DMS79 (cell line): ENCODE results near the gene SLC27A6.
"Not testable (repeated sequence)": the region's sequence is repeated elsewhere in the genome, so short reads cannot be mapped to it uniquely, and the experiment has no call there.

Experiments used
- DNase-seq: peaks from one replicate; lab custom pipeline; 2025; lab: John Stamatoyannopoulos, UW

Gene SLC27A6

GRCh38 chr5:129001841-129002526 lies 36.7 kb downstream of the SLC27A6 start:
- DNase-seq = no peak

GRCh38 chr5:129002527-129002842 lies 37.2 kb downstream of the SLC27A6 start:
- DNase-seq = no peak

DNA sequence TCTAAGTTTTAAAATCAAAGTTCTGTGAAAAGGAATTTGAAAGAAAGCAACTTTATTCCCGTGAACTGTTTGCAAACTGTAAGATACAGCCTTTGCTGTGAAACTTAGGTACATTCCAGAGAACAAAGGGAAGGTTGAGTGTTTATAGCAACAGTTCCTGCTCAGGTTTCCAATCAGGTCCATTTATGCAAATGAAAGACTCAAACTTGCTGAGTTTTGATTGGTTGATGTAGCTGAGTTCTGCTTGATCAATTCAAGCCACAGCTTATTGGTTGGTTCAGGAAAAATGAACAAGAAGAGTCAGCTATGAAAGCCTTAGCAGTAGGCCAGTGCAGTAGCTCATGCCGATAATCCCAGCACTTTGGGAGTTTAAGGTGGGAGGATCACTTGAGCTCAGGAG lies 37.9 kb downstream of the SLC27A6 start:
- no peak for DNase-seq

- no peak for DNase-seq
Observed at GRCh38 chr5:129014185-129014584, 48.9 kb downstream of the SLC27A6 start.

GRCh38 chr5:129018837-129019236 lies 53.5 kb downstream of the SLC27A6 start:
- DNase-seq = no peak

GRCh38 chr5:129019401-129019908 lies 54.2 kb downstream of the SLC27A6 start:
- no peak for DNase-seq

DNA sequence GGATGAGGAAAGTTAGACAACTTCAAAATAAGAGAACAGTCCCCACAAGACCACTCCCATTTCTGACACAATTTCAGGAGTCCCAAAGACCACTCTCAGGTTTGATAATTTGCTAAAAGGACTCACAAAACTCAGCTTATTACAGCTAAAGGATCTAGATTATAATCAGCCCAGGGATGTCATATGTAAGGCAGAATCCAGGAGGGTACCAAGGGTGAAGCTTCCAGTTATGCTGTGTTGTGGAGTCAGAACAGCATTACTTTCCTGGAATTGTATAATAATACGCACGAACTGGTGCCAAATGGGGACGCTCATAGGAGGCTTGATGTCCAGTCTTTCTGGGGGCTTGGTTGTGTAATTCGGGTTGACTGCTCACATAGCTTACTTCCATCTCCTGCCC lies 55.4 kb downstream of the SLC27A6 start:
- DNase-seq = no peak

DNA sequence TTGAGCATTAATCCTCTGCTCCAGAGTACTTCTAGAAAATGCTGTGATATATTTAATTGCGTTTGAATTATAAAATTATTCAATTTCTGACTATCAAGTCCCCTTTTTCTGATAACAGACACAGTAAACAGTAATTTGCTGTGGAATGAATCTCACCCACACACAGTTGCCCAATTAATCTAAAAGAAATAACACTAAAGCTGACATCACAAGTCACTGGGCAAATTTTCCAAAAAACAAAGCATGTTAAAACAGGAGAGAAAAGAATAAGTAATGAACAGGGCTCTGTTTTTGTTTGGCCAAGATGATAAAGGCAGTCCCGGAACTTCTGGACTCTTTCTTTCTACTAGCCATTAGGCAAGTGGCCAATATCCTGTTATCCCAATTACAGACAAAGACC lies 56.5 kb downstream of the SLC27A6 start:
- DNase-seq = no peak

GRCh38 chr5:129022599-129022998 lies 57.3 kb downstream of the SLC27A6 start:
- no peak for DNase-seq

- DNase-seq = no peak
Observed at GRCh38 chr5:129027260-129027659, 62.0 kb downstream of the SLC27A6 start.

DNA sequence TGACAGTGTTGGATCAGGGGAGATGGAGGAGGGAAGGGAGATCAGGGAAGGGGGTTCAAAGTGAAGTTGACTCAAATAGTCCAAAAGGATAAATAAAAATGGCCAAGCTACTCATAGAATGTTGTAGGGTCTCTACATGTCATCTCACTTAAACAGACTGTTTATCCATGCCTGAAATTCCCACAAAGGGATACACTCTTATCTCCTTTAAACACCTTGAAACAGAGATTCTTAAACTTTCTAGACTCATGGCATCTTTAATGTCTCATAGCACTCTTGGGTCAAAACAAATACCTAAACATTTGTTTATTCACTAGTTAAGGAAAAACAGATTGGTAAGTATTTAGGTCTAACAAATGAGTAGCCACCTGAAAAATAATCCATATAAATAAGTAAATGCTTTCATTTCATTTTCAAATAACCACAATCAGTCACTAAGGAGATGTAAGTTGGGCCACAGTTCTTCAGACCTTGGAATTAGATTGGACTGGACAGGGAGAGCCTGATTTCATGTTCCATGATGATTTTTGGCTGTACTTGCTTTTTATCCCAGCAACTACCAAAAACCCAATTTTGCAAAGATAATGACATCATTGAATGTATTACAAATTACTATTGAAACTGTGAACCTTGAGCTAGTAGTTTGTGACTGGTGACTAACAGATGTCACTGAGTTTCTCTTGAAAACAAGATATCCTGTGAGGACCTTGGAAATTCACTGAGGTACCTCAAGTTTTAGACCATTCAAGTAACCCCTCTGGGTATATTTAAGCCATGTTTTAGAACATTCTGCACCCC lies 66.8 kb downstream of the SLC27A6 start:
- no peak for DNase-seq

GRCh38 chr5:129036257-129036656 lies 71.0 kb downstream of the SLC27A6 start:
- not testable (repeated sequence) for DNase-seq

DNA sequence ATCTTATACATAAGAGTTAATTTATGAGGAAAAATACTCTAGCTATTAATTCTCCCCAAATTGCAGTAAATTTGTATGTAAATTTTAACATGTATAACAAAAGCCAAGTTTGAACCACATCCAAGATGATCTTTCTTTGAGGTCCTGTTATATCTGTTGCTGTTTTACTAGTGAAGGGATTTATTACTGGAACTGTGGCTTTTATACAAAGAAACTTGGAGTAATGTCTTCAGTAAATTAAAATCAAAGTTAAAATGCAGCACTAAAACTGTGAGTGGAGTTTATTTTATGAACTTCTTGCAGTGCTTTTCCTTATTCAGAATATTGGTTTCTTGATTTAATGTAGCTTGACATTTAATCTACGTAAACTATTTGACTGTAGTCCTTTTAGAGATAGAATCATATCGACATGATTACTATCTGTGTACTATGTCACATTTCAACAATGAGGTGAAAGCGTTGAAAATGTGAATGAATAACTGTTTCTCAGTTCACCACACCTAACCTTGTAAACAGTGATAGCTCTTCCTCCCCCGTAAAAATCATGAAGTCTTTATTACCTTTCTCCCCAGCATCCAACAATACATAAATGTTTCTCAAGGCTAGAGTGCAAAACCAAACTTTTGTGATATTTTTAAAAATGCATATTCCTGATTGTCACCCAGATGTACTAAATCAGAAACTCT lies 76.1 kb downstream of the SLC27A6 start:
- no peak for DNase-seq

- DNase-seq = no peak
Observed at GRCh38 chr5:129042306-129042705, 77.0 kb downstream of the SLC27A6 start.

DNA sequence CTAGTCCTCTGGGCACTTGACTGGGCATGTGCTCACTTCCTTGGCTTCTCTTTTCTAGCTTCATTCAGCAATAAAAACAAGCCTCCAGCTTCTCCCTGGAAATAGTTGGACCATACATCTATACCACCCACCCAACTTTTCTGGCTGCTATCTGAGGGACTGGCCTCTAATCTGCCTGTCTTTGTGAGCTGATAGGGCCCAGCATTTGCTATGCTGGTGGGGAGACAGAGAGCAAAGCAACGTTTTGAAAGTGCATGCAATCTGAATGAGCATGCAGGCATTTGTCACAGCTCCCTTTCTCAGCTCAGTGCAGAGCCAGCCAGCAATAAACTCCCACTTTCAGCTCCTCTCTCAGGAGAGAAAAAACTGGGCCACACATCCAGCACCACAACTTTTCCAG lies 78.6 kb downstream of the SLC27A6 start:
- DNase-seq = no peak

GRCh38 chr5:129046151-129046550 lies 80.9 kb downstream of the SLC27A6 start:
- no peak for DNase-seq

DNA sequence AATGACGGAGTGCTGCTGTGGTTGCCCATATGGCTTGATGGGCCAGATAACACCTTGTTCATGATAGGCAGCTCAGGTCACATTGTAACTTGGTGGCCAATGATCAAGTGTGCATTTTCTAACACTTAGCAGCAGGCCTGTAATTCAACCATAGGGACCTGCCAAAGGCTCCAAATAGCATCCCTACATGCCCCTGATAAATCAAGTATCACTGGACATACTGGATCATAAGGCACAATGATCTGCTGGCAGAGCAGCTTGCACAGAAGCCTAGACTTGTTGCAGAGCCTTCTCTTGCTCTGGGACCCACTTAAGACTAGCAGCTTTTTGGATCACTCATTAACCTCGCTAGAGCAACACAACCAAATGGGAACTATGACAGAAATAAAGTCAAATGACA lies 83.2 kb downstream of the SLC27A6 start:
- no peak for DNase-seq

GRCh38 chr5:129049126-129049799 lies 84.0 kb downstream of the SLC27A6 start:
- DNase-seq = no peak

GRCh38 chr5:129051283-129051682 lies 86.0 kb downstream of the SLC27A6 start:
- DNase-seq = no peak

GRCh38 chr5:129053438-129053837 lies 88.2 kb downstream of the SLC27A6 start:
- DNase-seq = no peak

DNA sequence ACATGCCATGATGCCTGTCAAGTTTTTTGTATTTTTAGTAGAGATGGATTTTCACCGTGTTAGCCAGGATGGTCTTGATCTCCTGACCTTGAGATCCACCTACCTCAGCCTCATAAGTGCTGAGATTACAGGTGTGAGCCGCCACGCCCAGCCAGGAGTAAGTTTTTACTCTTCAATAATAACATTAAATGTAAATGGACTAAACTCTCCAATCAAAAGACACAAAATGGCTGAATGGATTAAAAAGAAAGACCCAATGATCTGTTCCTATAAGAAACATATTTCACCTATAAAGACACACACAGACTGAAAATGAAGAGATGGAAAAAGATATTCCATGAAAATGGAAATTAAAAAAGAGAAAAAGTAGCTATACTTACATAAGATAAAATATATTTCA lies 92.0 kb downstream of the SLC27A6 start:
- no peak for DNase-seq

DNA sequence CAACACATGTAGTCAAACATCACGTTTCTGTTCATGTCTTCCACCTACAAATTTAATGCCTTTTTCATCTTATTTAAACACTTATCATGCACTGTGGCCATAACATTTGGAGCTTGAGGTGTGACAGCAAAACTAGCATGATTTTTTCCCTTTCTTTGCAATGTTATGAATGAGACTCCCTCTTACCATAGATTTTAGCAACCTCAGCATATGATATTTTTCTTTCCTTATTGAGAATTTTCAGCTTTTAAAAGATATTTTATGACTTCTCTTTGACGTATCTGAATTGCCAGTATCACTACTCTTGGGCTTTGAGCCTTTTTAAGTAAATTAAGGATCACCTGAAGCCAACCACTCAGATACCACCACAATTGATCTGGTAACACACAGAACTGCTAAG lies 96.6 kb downstream of the SLC27A6 start:
- DNase-seq = no peak
